Breast epithelium (tissue), 4 donors: ENCODE results near the gene ZMYND8. TPM values are rescaled to one million over a fixed set of nuclear protein-coding genes. Genes with fewer than 3 reads are reported as not detected.

Source experiments
- DNase-seq, 2 donors: peaks; one replicate each; pipeline ENCODE4 v3.0.0-alpha.2; 2019; ENCODE audit warnings: low spot score in 2 of 2
- H3K27ac ChIP-seq, 2 donors: fragments of 200-600 bp; sonication (generic) in 1 of 2; one replicate each; pipeline ENCODE4 v1.5.1; 2016 to 2019; ENCODE audit warnings: mild to moderate bottlenecking in 1 of 2
- H3K27me3 ChIP-seq, 2 donors: fragments of 200-600 bp; sonication (generic) in 1 of 2; one replicate each; pipeline versions ENCODE4 v1.5.1 to v1.6.0; 2017 to 2019; ENCODE audit warnings: control low read depth in 1 of 2, mild to moderate bottlenecking in 1 of 2
- H3K36me3 ChIP-seq: fragments of 200-600 bp; one replicate; pipeline ENCODE4 v1.5.1; 2019
- H3K4me1 ChIP-seq, 2 donors: fragments of 200-600 bp; sonication (generic); one replicate each; pipeline ENCODE4 v1.5.1; 2016 to 2019; ENCODE audit warnings: control low read depth in 1 of 2
- H3K4me3 ChIP-seq, 3 donors: fragments of 200-600 bp; sonication (generic); 1 replicate in 2 of 3; 2 replicates in 1 of 3; pipeline ENCODE4 v1.5.1; 2016 to 2019; ENCODE audit warnings: mild to moderate bottlenecking in 3 of 3, moderate library complexity in 2 of 3
- H3K9me3 ChIP-seq, 2 donors: fragments of 200-600 bp; sonication (generic) in 1 of 2; one replicate each; pipeline ENCODE4 v1.5.1; 2016 to 2019; ENCODE audit warnings: control low read depth in 1 of 2
- CTCF ChIP-seq, 3 donors: fragments of 450-650 bp; IDR thresholded peaks; one replicate each; pipeline ENCODE4 v1.5.1; 2016 to 2017; ENCODE audit warnings: antibody characterized with exemption in 3 of 3, mild to moderate bottlenecking in 3 of 3, moderate library complexity in 3 of 3
- POLR2A ChIP-seq: fragments of 450-650 bp; IDR thresholded peaks from one replicate; pipeline ENCODE4 v1.6.1; 2016; ENCODE audit warnings: antibody characterized with exemption, mild to moderate bottlenecking, moderate library complexity
- POLR2AphosphoS5 ChIP-seq, 3 donors: sonication (generic); formaldehyde crosslinking; IDR thresholded peaks; one replicate each; pipeline ENCODE4 v1.6.1; 2017; ENCODE audit warnings: antibody characterized with exemption in 3 of 3
- intact Hi-C: fragments of 100-400 bp; cut with DNase I; formaldehyde crosslinking; loops from one replicate; pipeline ENCODE4 v1.15.1; 2023; ENCODE audit warnings: low total_unique reads
- total RNA-seq, 3 donors: library from RNA; depleted of rRNA; stranded (reverse); fragments of >200 nt; gene quantifications; one replicate each; pipeline ENCODE4 v1.1.0, GENCODE V29; 2016

ZMYND8 gene
- total RNA-seq, 3 donors from 2014 or later, result 40.6 to 47.7 (median 41.4) TPM

GRCh38 chr20:47330933-47331708 lies 25.4 kb downstream of the ZMYND8 start:
- no peaks in the 10 kb centered on the region for H3K27me3 ChIP-seq
- no peak for DNase-seq
- intact Hi-C loops, result no loop called here
- H3K27ac ChIP-seq, result peak overlapping the region; percentile 40 to 61
- peaks cover 0 to 17% of the 10 kb centered on the region in 2 donors for H3K4me1 ChIP-seq
- H3K9me3 ChIP-seq, result no peaks in the 10 kb centered on the region
- no peak overlapping the region for H3K4me3 ChIP-seq
- TF ChIP-seq POLR2AphosphoS5 (IDR thresholded peaks at IDR 0.05), result no peak
- no peak for TF ChIP-seq POLR2A
- TF ChIP-seq CTCF (IDR thresholded peaks at IDR 0.05), result no peak
- no peaks in the 10 kb centered on the region for H3K36me3 ChIP-seq

GRCh38 chr20:47330071-47330470 lies 26.4 kb downstream of the ZMYND8 start:
- Histone ChIP-seq H3K36me3 (no peaks in the 10 kb centered on the region), H3K4me1 (peaks cover 0 to 9% of the 10 kb centered on the region in 2 donors), H3K4me3 (no peak overlapping the region), H3K27ac (peak overlapping the region in 1 of 2 donors; percentile 84), H3K27me3 (no peaks in the 10 kb centered on the region), H3K9me3 (no peaks in the 10 kb centered on the region)
- intact Hi-C loops, result no loop called here
- TF ChIP-seq CTCF (IDR thresholded peaks at IDR 0.05) (no peak), POLR2AphosphoS5 (IDR thresholded peaks at IDR 0.05) (no peak), POLR2A (no peak)
- DNase-seq, result no peak

- TF ChIP-seq POLR2AphosphoS5 (IDR thresholded peaks at IDR 0.05) (no peak), POLR2A (no peak), CTCF (IDR thresholded peaks at IDR 0.05) (no peak)
- H3K27me3 ChIP-seq, result no peaks in the 10 kb centered on the region
- H3K4me3 ChIP-seq, result no peak overlapping the region
- peak overlapping the region; percentile 59 to 84 for H3K27ac ChIP-seq
- no peaks in the 10 kb centered on the region for H3K4me1 ChIP-seq
- no peaks in the 10 kb centered on the region for H3K36me3 ChIP-seq
- intact Hi-C loops, result no loop called here
- no peaks in the 10 kb centered on the region for H3K9me3 ChIP-seq
- no peak for DNase-seq
Observed at GRCh38 chr20:47328129-47328528, 28.4 kb downstream of the ZMYND8 start.

- DNase-seq, result no peak
- intact Hi-C loops, result no loop called here
- TF ChIP-seq CTCF (IDR thresholded peaks at IDR 0.05) (no peak), POLR2A (no peak), POLR2AphosphoS5 (IDR thresholded peaks at IDR 0.05) (no peak)
- no peak overlapping the region for H3K4me3 ChIP-seq
- H3K4me1 ChIP-seq, result no peaks in the 10 kb centered on the region
- peak overlapping the region; percentile 59 to 84 for H3K27ac ChIP-seq
- H3K36me3 ChIP-seq, result no peaks in the 10 kb centered on the region
- H3K27me3 ChIP-seq, result no peaks in the 10 kb centered on the region
- no peaks in the 10 kb centered on the region for H3K9me3 ChIP-seq
Observed at GRCh38 chr20:47327711-47328110, 28.8 kb downstream of the ZMYND8 start.

GRCh38 chr20:47326658-47327268 lies 29.7 kb downstream of the ZMYND8 start:
- intact Hi-C loops, result no loop called here
- Histone ChIP-seq H3K4me1 (no peaks in the 10 kb centered on the region), H3K9me3 (no peaks in the 10 kb centered on the region), H3K27me3 (no peaks in the 10 kb centered on the region), H3K27ac (peak overlapping the region; percentile 23 to 29), H3K4me3 (no peak overlapping the region), H3K36me3 (no peaks in the 10 kb centered on the region)
- TF ChIP-seq CTCF (IDR thresholded peaks at IDR 0.05), result no peak
- no peak for TF ChIP-seq POLR2A
- no peak for TF ChIP-seq POLR2AphosphoS5 (IDR thresholded peaks at IDR 0.05)
- DNase-seq, result no peak
